Right atrium auricular region (tissue), 2 donors: ENCODE measurements around the gene ATXN3. TPM values are rescaled to one million over a fixed set of nuclear protein-coding genes. Genes with fewer than 3 reads are reported as not detected.

Experiments used
- DNase-seq: peaks from one replicate; pipeline ENCODE4 v3.0.0-alpha.2; 2019; ENCODE audit warnings: low spot score
- H3K27ac ChIP-seq, 2 donors: fragments of 200-600 bp; sonication (generic); 1 replicate in 1 of 2; 2 replicates in 1 of 2; pipeline ENCODE4 v1.5.1; 2016 to 2019
- H3K27me3 ChIP-seq, 2 donors: fragments of 200-600 bp; sonication (generic); one replicate each; pipeline versions ENCODE4 v1.5.1 to v1.6.0; 2017 to 2019
- H3K36me3 ChIP-seq: fragments of 200-600 bp; sonication (generic); one replicate; pipeline ENCODE4 v1.5.1; 2016
- H3K4me1 ChIP-seq, 2 donors: fragments of 200-600 bp; sonication (generic); one replicate each; pipeline versions ENCODE4 v1.5.1 to v1.6.0; 2017 to 2019
- H3K4me3 ChIP-seq, 2 donors: fragments of 200-600 bp; sonication (generic); 1 replicate in 1 of 2; 2 replicates in 1 of 2; pipeline ENCODE4 v1.5.1; 2017 to 2019; ENCODE audit warnings: mild to moderate bottlenecking in 1 of 2, moderate library complexity in 1 of 2
- H3K9me3 ChIP-seq, 2 donors: fragments of 200-600 bp; sonication (generic); one replicate each; pipeline ENCODE4 v1.5.1; 2019
- total RNA-seq, 2 donors: library from RNA; depleted of rRNA; stranded (reverse); fragments of >200 nt; gene quantifications; one replicate each; pipeline ENCODE4 v1.1.0, GENCODE V29; 2016
- TF ChIP-seq, protein P1 (sequence below), 2 donors: fragments of 200-600 bp; sonication (generic); IDR thresholded peaks; one replicate each; pipeline ENCODE4 v1.5.1; 2019; ENCODE audit warnings: antibody characterized with exemption in 2 of 2

ATXN3 gene
- total RNA-seq, 2 donors from 2014 or later = 9.1 to 17.9 TPM

GRCh38 chr14:92012121-92012748, 94.1 kb downstream of the ATXN3 start:
- TF ChIP-seq, protein P1, sequence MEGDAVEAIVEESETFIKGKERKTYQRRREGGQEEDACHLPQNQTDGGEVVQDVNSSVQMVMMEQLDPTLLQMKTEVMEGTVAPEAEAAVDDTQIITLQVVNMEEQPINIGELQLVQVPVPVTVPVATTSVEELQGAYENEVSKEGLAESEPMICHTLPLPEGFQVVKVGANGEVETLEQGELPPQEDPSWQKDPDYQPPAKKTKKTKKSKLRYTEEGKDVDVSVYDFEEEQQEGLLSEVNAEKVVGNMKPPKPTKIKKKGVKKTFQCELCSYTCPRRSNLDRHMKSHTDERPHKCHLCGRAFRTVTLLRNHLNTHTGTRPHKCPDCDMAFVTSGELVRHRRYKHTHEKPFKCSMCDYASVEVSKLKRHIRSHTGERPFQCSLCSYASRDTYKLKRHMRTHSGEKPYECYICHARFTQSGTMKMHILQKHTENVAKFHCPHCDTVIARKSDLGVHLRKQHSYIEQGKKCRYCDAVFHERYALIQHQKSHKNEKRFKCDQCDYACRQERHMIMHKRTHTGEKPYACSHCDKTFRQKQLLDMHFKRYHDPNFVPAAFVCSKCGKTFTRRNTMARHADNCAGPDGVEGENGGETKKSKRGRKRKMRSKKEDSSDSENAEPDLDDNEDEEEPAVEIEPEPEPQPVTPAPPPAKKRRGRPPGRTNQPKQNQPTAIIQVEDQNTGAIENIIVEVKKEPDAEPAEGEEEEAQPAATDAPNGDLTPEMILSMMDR (IDR thresholded peaks at IDR 0.05) = no peak
- Histone ChIP-seq H3K27ac (no peak overlapping the region), H3K4me1 (no peaks in the 10 kb centered on the region), H3K36me3 (peaks cover 58% of the 10 kb centered on the region), H3K9me3 (no peaks in the 10 kb centered on the region), H3K27me3 (no peaks in the 10 kb centered on the region), H3K4me3 (no peak overlapping the region)
- no peak for DNase-seq

DNA sequence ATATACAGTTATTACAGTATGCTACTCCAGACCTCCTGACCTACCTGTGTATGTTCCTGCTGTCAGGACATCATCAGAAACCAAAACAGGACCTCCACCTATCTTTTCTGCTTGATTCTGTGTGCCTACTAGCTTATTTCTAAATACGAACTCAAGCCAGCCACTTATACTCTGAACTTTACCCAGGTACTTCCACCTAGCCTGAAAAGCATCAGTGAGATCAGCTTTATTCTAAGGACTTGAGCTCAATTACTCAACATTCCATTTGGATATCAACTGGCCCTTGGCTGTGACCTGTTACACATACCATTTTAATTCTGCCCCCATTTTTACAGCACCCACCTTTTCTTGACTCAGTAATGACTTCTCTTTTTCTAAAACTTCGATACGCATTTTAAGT, 95.7 kb downstream of the ATXN3 start:
- H3K4me3 ChIP-seq = no peak overlapping the region
- H3K27me3 ChIP-seq = no peaks in the 10 kb centered on the region
- TF ChIP-seq, protein P1 (IDR thresholded peaks at IDR 0.05) = no peak
- DNase-seq = no peak
- H3K9me3 ChIP-seq = no peaks in the 10 kb centered on the region
- no peaks in the 10 kb centered on the region for H3K4me1 ChIP-seq
- H3K27ac ChIP-seq = no peak overlapping the region
- peaks cover 59% of the 10 kb centered on the region for H3K36me3 ChIP-seq

DNA sequence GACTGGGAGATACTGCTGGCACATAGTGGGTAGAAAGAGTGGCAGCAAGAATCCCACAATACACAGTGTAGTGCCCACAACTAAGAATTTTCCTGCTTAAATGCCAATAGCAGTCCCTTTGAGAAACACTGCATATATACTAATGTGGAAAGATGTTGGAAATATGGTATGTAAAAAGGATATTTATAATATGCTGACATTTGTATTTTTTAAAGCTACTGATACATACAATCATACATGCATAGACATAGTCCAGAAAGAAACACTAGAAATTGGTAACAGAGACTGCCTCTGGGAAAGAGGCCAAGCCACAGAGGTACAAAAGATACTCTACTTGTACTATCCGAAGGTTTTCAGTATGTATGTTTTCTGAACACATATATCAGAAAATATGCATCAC, 96.8 kb downstream of the ATXN3 start:
- Histone ChIP-seq H3K27ac (no peak overlapping the region), H3K4me3 (no peak overlapping the region), H3K4me1 (no peaks in the 10 kb centered on the region), H3K27me3 (no peaks in the 10 kb centered on the region), H3K9me3 (no peaks in the 10 kb centered on the region), H3K36me3 (peaks cover 59% of the 10 kb centered on the region)
- TF ChIP-seq, protein P1 (IDR thresholded peaks at IDR 0.05) = no peak
- no peak for DNase-seq

Other genes with a start within 250 kb of the ATXN3 start
- gene TC2N, start 239.0 kb downstream of the ATXN3 start, total RNA-seq = 10 to 100 TPM in 1 of 2 donors, 1 to 10 TPM in 1; 3.9 to 12.5 TPM
- 100 to 1,000 TPM; 125 to 132 TPM for gene FBLN5, start 158.9 kb downstream of the ATXN3 start, total RNA-seq
- 10 to 100 TPM; 25.7 to 26.1 TPM for gene TRIP11, start 66.5 kb downstream of the ATXN3 start, total RNA-seq
- gene NDUFB1, start 15.1 kb upstream of the ATXN3 start, total RNA-seq = 1,000 to 10,000 TPM; 1,040 to 1,566 TPM
- 10 to 100 TPM; 24.4 to 24.8 TPM for gene CPSF2, start 15.4 kb upstream of the ATXN3 start, total RNA-seq
- under 1 TPM; 0.04 to 0.24 TPM for gene SLC24A4, start 216.6 kb upstream of the ATXN3 start, total RNA-seq